ENCODE measurements around the gene OR5B21.

Gene OR5B21

DNA sequence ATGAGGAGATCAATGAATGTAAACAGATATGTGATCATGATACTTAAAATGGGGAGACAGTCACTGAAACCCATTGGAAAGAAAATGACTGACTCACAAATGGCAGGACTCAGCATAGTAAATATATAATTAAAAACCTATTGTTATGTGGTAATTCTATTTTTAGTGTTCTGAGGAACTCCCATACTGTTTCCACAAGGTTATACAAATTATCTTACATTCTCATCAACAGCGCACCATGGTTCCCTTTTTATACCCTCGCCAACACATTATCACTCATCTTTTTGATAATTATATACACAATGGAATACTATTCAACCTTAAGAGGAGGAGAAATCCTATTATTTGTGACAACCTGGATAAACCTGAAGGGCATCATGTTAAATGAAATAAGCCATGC lies 17.1 kb downstream of the OR5B21 start:
- no peak for DNase-seq

GRCh38 chr11:58487170-58487569 lies 20.7 kb downstream of the OR5B21 start:
- DNase-seq: no peak

DNA sequence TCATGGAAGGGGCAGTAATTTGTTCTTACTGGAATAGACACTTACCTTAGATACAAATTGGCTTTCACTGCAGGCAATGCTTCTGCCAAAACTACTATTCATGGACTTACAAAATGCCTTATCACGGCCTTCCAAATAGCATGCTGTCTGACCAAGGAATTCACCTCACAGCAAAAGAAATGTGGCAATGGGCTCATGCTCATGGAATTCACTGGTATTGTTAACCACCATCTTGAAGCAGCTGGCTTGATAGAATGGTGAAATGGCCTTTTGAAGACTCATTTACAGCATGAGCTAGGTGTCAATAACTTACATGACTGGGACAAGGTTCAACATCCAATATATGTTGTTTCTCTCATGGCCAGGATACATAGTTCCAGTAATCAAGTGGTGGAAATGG lies 21.9 kb downstream of the OR5B21 start:
- DNase-seq: no peak

- DNase-seq: no peak
Observed at GRCh38 chr11:58471892-58472291, 36.0 kb downstream of the OR5B21 start.

- no peak for DNase-seq
Observed at GRCh38 chr11:58466293-58466692, 41.6 kb downstream of the OR5B21 start.

- no peak for DNase-seq
Observed at GRCh38 chr11:58465690-58466089, 42.2 kb downstream of the OR5B21 start.

Data from hematopoietic multipotent progenitor cell treated with erythropoietin and hydrocortisone succinate and interleukin-3 and kit ligand, for 8 days (in vitro differentiated cells).